ENCODE measurements around the gene CCDC182.
A peak's percentile ranks its signal among the peaks of the same experiment; 100 is the strongest.

The CCDC182 gene

GRCh38 chr17:57785022-57785421, 39.9 kb upstream of the CCDC182 start:
- peaks cover 14% of the 10 kb centered on the region; the same call in 1 of the 2 replicates for H3K27me3 ChIP-seq (ENCODE audit: insufficient read depth, low read length)

GRCh38 chr17:57784226-57784895, 39.3 kb upstream of the CCDC182 start:
- Histone ChIP-seq H3K9me2 (ENCODE audit: low read depth, low read length) (no peaks in the 10 kb centered on the region), H3K27me3 (ENCODE audit: insufficient read depth, low read length) (peaks cover 11% of the 10 kb centered on the region; the same call in 1 of the 2 replicates), H4K20me1 (ENCODE audit: insufficient read depth, low read length) (no peaks in the 10 kb centered on the region), H3K36me3 (ENCODE audit: insufficient read depth, low read length) (no peaks in the 10 kb centered on the region), H2AFZ (ENCODE audit: low read length) (no peak overlapping the region), H3K4me2 (ENCODE audit: low read length) (peak overlapping the region; percentile 55; the same call in 1 of the 2 replicates), H3K9ac (ENCODE audit: low read length) (no peak overlapping the region), H3K4me1 (ENCODE audit: insufficient read depth, low read length, severe bottlenecking) (peaks cover 20% of the 10 kb centered on the region), H3K9me3 (ENCODE audit: low read length) (no peaks in the 10 kb centered on the region), H3K79me2 (ENCODE audit: insufficient read depth, low read length) (no peaks in the 10 kb centered on the region), H3F3A (ENCODE audit: insufficient read depth, low read length) (no peaks in the 10 kb centered on the region), H3K4me3 (ENCODE audit: low read depth, low read length, poor library complexity, severe bottlenecking) (peak overlapping the region; percentile 8), H3K27ac (ENCODE audit: low read depth, low read length, poor library complexity, severe bottlenecking) (no peak overlapping the region)
- TF ChIP-seq CTCF (IDR thresholded peaks at IDR 0.05; ENCODE audit: low read length) (no peak; the same call in 1 of the 2 replicates), EZH2 (IDR thresholded peaks at IDR 0.05; ENCODE audit: borderline replicate concordance, low read length) (no peak)

More at GRCh38 chr17:57785022-57785421, 39.9 kb upstream of the CCDC182 start:
- TF ChIP-seq CTCF (IDR thresholded peaks at IDR 0.05; ENCODE audit: low read length) (no peak), EZH2 (IDR thresholded peaks at IDR 0.05; ENCODE audit: borderline replicate concordance, low read length) (no peak)
- Histone ChIP-seq H3K36me3 (ENCODE audit: insufficient read depth, low read length) (no peaks in the 10 kb centered on the region), H3K9ac (ENCODE audit: low read length) (no peak overlapping the region), H3K79me2 (ENCODE audit: insufficient read depth, low read length) (no peaks in the 10 kb centered on the region), H3K4me3 (ENCODE audit: low read depth, low read length, poor library complexity, severe bottlenecking) (no peak overlapping the region), H3K9me3 (ENCODE audit: low read length) (no peaks in the 10 kb centered on the region), H4K20me1 (ENCODE audit: insufficient read depth, low read length) (no peaks in the 10 kb centered on the region), H3F3A (ENCODE audit: insufficient read depth, low read length) (no peaks in the 10 kb centered on the region), H3K4me2 (ENCODE audit: low read length) (no peak overlapping the region), H3K4me1 (ENCODE audit: insufficient read depth, low read length, severe bottlenecking) (peaks cover 20% of the 10 kb centered on the region), H3K27ac (ENCODE audit: low read depth, low read length, poor library complexity, severe bottlenecking) (no peak overlapping the region), H2AFZ (ENCODE audit: low read length) (no peak overlapping the region), H3K9me2 (ENCODE audit: low read depth, low read length) (no peaks in the 10 kb centered on the region)

- Histone ChIP-seq H2AFZ (ENCODE audit: low read length) (no peak overlapping the region), H3K9me3 (ENCODE audit: low read length) (no peaks in the 10 kb centered on the region), H3K9me2 (ENCODE audit: low read depth, low read length) (no peaks in the 10 kb centered on the region), H3K4me1 (ENCODE audit: insufficient read depth, low read length, severe bottlenecking) (peaks cover 20% of the 10 kb centered on the region), H3K79me2 (ENCODE audit: insufficient read depth, low read length) (no peaks in the 10 kb centered on the region), H3K4me3 (ENCODE audit: low read depth, low read length, poor library complexity, severe bottlenecking) (peak overlapping the region; percentile 16), H3K36me3 (ENCODE audit: insufficient read depth, low read length) (no peaks in the 10 kb centered on the region), H3K4me2 (ENCODE audit: low read length) (peak overlapping the region; percentile 55), H4K20me1 (ENCODE audit: insufficient read depth, low read length) (no peaks in the 10 kb centered on the region), H3K9ac (ENCODE audit: low read length) (no peak overlapping the region), H3K27me3 (ENCODE audit: insufficient read depth, low read length) (peaks cover 3% of the 10 kb centered on the region; the same call in 1 of the 2 replicates), H3K27ac (ENCODE audit: low read depth, low read length, poor library complexity, severe bottlenecking) (no peak overlapping the region), H3F3A (ENCODE audit: insufficient read depth, low read length) (no peaks in the 10 kb centered on the region)
- peak; percentile 93 for TF ChIP-seq CTCF (IDR thresholded peaks at IDR 0.05; ENCODE audit: low read length)
- no peak for TF ChIP-seq EZH2 (IDR thresholded peaks at IDR 0.05; ENCODE audit: borderline replicate concordance, low read length)
Measured at GRCh38 chr17:57783338-57783742, 38.2 kb upstream of the CCDC182 start.
